ENCODE results near the gene ARSB.

ARSB gene

DNA sequence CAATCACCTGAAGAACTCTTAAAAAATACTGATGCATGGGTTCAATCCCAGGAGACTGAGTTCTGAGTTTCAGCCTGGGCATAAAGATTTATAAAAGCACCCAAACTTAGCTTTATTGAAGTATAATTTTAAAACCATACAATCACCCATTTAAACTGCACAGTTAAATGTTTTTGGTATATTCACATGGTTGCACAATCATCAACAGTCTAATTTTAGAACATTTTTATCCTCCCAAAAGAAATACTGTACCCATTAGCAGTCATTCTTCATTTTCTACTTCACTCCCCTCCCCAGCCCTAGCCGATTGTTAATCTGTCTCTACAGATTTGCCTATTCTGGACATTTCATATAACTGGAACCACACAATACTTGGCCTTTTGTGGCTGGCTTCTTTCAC lies 141.7 kb downstream of the ARSB start:
- Histone ChIP-seq H3K9me3 (ENCODE audit: control insufficient read depth, insufficient read depth, low read length) (peaks cover 5% of the 10 kb centered on the region; the same call in 1 of the 2 replicates), H3F3A (ENCODE audit: control insufficient read depth, insufficient read depth) (no peaks in the 10 kb centered on the region), H3K9me2 (replicated peaks; ENCODE audit: control insufficient read depth, low read length) (no peaks in the 10 kb centered on the region), H3K36me3 (ENCODE audit: control insufficient read depth, low read length) (no peaks in the 10 kb centered on the region), H3K79me2 (ENCODE audit: control insufficient read depth, low read length) (no peaks in the 10 kb centered on the region), H3K4me3 (ENCODE audit: low read length) (no peak overlapping the region), H3K4me2 (ENCODE audit: low read length) (no peak overlapping the region), H3K27ac (ENCODE audit: low read depth, low read length) (no peak overlapping the region), H3K4me1 (ENCODE audit: control insufficient read depth, low read length) (peaks cover 60% of the 10 kb centered on the region), H4K20me1 (ENCODE audit: control insufficient read depth, insufficient read depth, low read depth, low read length) (no peaks in the 10 kb centered on the region), H3K27me3 (ENCODE audit: control insufficient read depth, low read length) (no peaks in the 10 kb centered on the region)
- TF ChIP-seq, protein P1, sequence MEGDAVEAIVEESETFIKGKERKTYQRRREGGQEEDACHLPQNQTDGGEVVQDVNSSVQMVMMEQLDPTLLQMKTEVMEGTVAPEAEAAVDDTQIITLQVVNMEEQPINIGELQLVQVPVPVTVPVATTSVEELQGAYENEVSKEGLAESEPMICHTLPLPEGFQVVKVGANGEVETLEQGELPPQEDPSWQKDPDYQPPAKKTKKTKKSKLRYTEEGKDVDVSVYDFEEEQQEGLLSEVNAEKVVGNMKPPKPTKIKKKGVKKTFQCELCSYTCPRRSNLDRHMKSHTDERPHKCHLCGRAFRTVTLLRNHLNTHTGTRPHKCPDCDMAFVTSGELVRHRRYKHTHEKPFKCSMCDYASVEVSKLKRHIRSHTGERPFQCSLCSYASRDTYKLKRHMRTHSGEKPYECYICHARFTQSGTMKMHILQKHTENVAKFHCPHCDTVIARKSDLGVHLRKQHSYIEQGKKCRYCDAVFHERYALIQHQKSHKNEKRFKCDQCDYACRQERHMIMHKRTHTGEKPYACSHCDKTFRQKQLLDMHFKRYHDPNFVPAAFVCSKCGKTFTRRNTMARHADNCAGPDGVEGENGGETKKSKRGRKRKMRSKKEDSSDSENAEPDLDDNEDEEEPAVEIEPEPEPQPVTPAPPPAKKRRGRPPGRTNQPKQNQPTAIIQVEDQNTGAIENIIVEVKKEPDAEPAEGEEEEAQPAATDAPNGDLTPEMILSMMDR (IDR thresholded peaks at IDR 0.05; ENCODE audit: low read depth, low read length, poor library complexity, severe bottlenecking) = no peak
- TF ChIP-seq EZH2phosphoT487 (IDR thresholded peaks at IDR 0.05; ENCODE audit: borderline replicate concordance, low read length) = no peak

DNA sequence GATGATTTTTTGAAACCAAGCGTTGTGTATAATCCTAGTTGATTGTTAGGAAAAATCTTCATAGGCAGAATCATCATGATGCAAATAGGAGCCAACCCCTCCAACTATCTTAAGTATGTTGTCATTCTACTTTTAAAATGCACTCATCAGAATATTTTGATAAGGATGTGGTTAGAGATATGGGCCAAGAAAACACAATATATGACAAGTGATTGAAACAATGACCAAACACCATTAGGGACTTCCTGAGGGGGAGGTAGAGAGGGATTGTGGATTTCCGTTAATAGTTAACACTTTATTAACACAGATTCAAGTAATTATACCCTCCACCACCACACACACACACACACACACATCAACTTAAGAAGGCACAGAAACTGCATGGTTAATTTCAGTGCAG lies 143.3 kb downstream of the ARSB start:
- H3K9me3 ChIP-seq (ENCODE audit: control insufficient read depth, insufficient read depth, low read length) = peaks cover 5% of the 10 kb centered on the region; the same call in 1 of the 2 replicates
- peaks cover 48% of the 10 kb centered on the region for H3K4me1 ChIP-seq (ENCODE audit: control insufficient read depth, low read length)
- no peaks in the 10 kb centered on the region for H3K79me2 ChIP-seq (ENCODE audit: control insufficient read depth, low read length)
- no peaks in the 10 kb centered on the region for H3K27me3 ChIP-seq (ENCODE audit: control insufficient read depth, low read length)
- H3F3A ChIP-seq (ENCODE audit: control insufficient read depth, insufficient read depth) = no peaks in the 10 kb centered on the region
- 0 out of 2 replicates have a peak overlapping the region, but pooled peaks have one; percentile 5 for H3K27ac ChIP-seq (ENCODE audit: low read depth, low read length)
- no peaks in the 10 kb centered on the region for H3K36me3 ChIP-seq (ENCODE audit: control insufficient read depth, low read length)
- TF ChIP-seq, protein P1 (IDR thresholded peaks at IDR 0.05; ENCODE audit: low read depth, low read length, poor library complexity, severe bottlenecking) = no peak
- no peak for TF ChIP-seq EZH2phosphoT487 (IDR thresholded peaks at IDR 0.05; ENCODE audit: borderline replicate concordance, low read length)
- no peak overlapping the region for H3K4me3 ChIP-seq (ENCODE audit: low read length)
- H4K20me1 ChIP-seq (ENCODE audit: control insufficient read depth, insufficient read depth, low read depth, low read length) = no peaks in the 10 kb centered on the region
- peak overlapping the region; percentile 25 for H3K4me2 ChIP-seq (ENCODE audit: low read length)
- no peaks in the 10 kb centered on the region for H3K9me2 ChIP-seq (replicated peaks; ENCODE audit: control insufficient read depth, low read length)

DNA sequence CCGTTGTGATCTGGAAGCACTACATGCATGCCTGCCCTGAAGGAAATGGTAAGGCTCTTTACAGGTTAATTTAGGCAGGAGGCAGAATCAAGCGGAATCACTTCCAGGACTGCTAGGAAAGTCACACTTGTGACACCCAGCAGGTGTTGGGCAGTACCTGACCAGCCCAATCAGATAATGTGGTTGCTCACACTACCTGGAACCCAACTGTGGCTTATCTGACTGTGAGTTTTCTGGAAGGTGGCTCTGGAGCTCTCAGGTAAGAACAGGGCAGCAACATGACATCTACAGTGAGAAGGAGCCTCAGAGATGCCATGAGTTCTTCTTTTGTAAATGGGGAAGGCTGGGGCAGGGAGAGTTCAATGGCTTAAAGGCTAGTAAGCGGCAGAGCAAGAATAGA lies 146.4 kb downstream of the ARSB start:
- no peak overlapping the region for H3K4me3 ChIP-seq (ENCODE audit: low read length)
- H3K36me3 ChIP-seq (ENCODE audit: control insufficient read depth, low read length) = no peaks in the 10 kb centered on the region
- H3K9me3 ChIP-seq (ENCODE audit: control insufficient read depth, insufficient read depth, low read length) = no peaks in the 10 kb centered on the region; the same call in 1 of the 2 replicates
- no peaks in the 10 kb centered on the region for H3K9me2 ChIP-seq (replicated peaks; ENCODE audit: control insufficient read depth, low read length)
- H3K4me1 ChIP-seq (ENCODE audit: control insufficient read depth, low read length) = peaks cover 21% of the 10 kb centered on the region
- H3K27me3 ChIP-seq (ENCODE audit: control insufficient read depth, low read length) = no peaks in the 10 kb centered on the region
- H3K27ac ChIP-seq (ENCODE audit: low read depth, low read length) = no peak overlapping the region
- H3K79me2 ChIP-seq (ENCODE audit: control insufficient read depth, low read length) = no peaks in the 10 kb centered on the region
- H3F3A ChIP-seq (ENCODE audit: control insufficient read depth, insufficient read depth) = no peaks in the 10 kb centered on the region
- no peak overlapping the region for H3K4me2 ChIP-seq (ENCODE audit: low read length)
- TF ChIP-seq, protein P1 (IDR thresholded peaks at IDR 0.05; ENCODE audit: low read depth, low read length, poor library complexity, severe bottlenecking) = no peak
- TF ChIP-seq EZH2phosphoT487 (IDR thresholded peaks at IDR 0.05; ENCODE audit: borderline replicate concordance, low read length) = no peak
- H4K20me1 ChIP-seq (ENCODE audit: control insufficient read depth, insufficient read depth, low read depth, low read length) = no peaks in the 10 kb centered on the region
